Purkinje cell (primary cell): ENCODE data around the gene GLIPR1L1. TPM values are rescaled to one million over a fixed set of nuclear protein-coding genes. Genes with fewer than 3 reads are reported as not detected.

Experiments used
- polyA plus RNA-seq: library from polyadenylated mRNA; unstranded; fragments of >200 nt; fragmentation: Nextera tagmentation; gene quantifications from 2 replicates; pipeline ENCODE4 v1.2.1, GENCODE V29; 2014

Gene GLIPR1L1, protein sequence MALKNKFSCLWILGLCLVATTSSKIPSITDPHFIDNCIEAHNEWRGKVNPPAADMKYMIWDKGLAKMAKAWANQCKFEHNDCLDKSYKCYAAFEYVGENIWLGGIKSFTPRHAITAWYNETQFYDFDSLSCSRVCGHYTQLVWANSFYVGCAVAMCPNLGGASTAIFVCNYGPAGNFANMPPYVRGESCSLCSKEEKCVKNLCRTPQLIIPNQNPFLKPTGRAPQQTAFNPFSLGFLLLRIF
- 3.4 and 4.4 TPM in 2 replicates for polyA plus RNA-seq

GRCh38 chr12:75334384-75335030 is at the start of gene GLIPR1L1:
GLIPR1L1 (plus strand) TSS chr12:75334670; CDS start chr12:75334729, 59 bp downstream.

DNA sequence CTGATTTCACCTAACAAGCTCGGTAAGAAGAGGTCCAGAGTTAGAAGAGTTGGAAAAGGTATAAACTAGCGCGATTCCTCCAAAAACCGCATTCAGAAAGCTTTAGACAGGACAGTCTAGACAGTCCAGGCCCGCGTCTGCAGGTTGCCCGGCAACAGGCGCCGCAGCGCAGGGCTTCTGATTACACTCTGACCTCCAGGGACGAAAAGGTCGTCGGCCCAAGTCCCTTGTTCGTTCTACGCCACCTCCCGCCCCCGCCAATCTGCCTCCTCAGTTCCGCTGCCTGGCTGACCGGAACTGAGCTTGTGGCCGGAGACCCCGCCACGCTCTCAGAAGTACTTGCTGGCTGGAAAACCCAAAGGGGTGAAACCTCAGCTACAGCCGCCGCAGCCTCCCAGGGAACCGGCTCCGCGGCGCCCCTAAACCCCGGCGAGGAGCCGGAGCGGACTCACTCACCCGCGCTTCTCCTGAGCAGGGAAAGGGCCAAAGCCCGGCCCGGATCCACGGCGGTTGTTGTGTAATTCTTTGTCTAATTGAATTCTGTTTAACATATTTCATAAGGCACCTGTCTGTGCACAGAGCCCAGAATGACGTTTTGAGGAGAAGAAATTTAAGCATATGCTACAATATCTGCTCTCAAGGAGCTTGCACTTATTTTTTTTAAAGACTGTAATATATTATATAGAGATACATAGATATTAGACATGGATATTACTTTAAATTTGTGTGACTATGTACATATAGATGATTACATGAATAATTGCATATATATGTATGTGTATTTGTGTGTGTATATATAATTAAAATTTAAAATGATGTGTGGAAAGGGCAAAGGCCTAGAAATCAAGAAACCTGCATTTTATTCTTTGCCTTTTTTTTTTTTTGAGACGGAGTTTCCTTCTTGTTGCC is 4.3 kb upstream of the GLIPR1L1 start, which contains the start of gene CAPS2:
Gene CAPS2, minus strand, starts transcription at position 407 of the 909 bp plus-strand sequence. CDS start 3,826 bp downstream, outside the sequence.

GRCh38 chr12:75390899-75391538 is 56.5 kb downstream of the GLIPR1L1 start, which contains the start of gene GLIPR1L2:
GLIPR1L2 (plus strand) TSS chr12:75391089; CDS start chr12:75391117, 28 bp downstream.

Other genes with a start within 250 kb of the GLIPR1L1 start
- 8.1 TPM in 1 of 2 replicates, not detected in the other for gene KCNC2, start 124.8 kb upstream of the GLIPR1L1 start, polyA plus RNA-seq
- 1.5 and 3.3 TPM in 2 replicates for gene CAPS2, start 4.3 kb upstream of the GLIPR1L1 start, polyA plus RNA-seq
- gene GLIPR1L2, start 56.4 kb downstream of the GLIPR1L1 start, polyA plus RNA-seq, result 4.1 and 10.5 TPM in 2 replicates
- 6.4 and 7.7 TPM in 2 replicates for gene GLIPR1, start 146.1 kb downstream of the GLIPR1L1 start, polyA plus RNA-seq
- 49.0 and 52.3 TPM in 2 replicates for gene KRR1, start 176.9 kb downstream of the GLIPR1L1 start, polyA plus RNA-seq